Esophagus muscularis mucosa (tissue), 4 donors: ENCODE data around the gene DIP2C.

Source experiments
- CTCF ChIP-seq, 3 experiments: fragments of 200-600 bp in 2 of 3; fragments of 450-650 bp in 1 of 3; sonication (generic) in 2 of 3; IDR thresholded peaks; one replicate each; pipeline ENCODE4 v1.5.1; 2017 to 2019; ENCODE audit warnings: antibody characterized with exemption in 3 of 3, mild to moderate bottlenecking in 2 of 3, moderate library complexity in 1 of 3
- EP300 ChIP-seq: sonication (generic); formaldehyde crosslinking; IDR thresholded peaks from one replicate; pipeline ENCODE4 v1.6.1; 2017; ENCODE audit warnings: antibody characterized with exemption
- POLR2A ChIP-seq: fragments of 450-650 bp; IDR thresholded peaks from one replicate; pipeline ENCODE4 v1.6.1; 2017; ENCODE audit warnings: antibody characterized with exemption, moderate library complexity, mild to moderate bottlenecking, low read depth
- POLR2AphosphoS5 ChIP-seq, 2 donors: sonication (generic); formaldehyde crosslinking; IDR thresholded peaks; one replicate each; pipeline ENCODE4 v1.6.1; 2017; ENCODE audit warnings: antibody characterized with exemption in 2 of 2

GRCh38 chr10:299969-300368 is 389.5 kb downstream of the DIP2C start:
- TF ChIP-seq CTCF (IDR thresholded peaks at IDR 0.05), result no peak
- no peak for TF ChIP-seq POLR2A
- TF ChIP-seq POLR2AphosphoS5 (IDR thresholded peaks at IDR 0.05), result no peak
- no peak for TF ChIP-seq EP300
